HepG2 (cell line): ENCODE measurements around the gene PNP. TPM values are rescaled to one million over a fixed set of nuclear protein-coding genes. Genes with fewer than 3 reads are reported as not detected.
A peak's percentile ranks its signal among the peaks of the same experiment; 100 is the strongest.

Source experiments
- ATF5 ChIP-seq: sonication (generic); formaldehyde crosslinking; IDR thresholded peaks from 2 replicates; pipeline ENCODE4 v1.4.0; 2020; ENCODE audit warnings: mild to moderate bottlenecking, low read depth, missing genetic modification reagents
- CEBPG ChIP-seq: IDR thresholded peaks from 2 replicates; pipeline ENCODE4 v1.6.1; 2016
- DNMT3B ChIP-seq: conservative IDR thresholded peaks from 2 replicates; pipeline ENCODE4 v1.6.1; 2016; ENCODE audit warnings: missing biosample characterization, control low read depth
- HMG20A ChIP-seq: IDR thresholded peaks from 2 replicates; pipeline ENCODE4 v1.6.1; 2016; ENCODE audit warnings: borderline replicate concordance
- HNF4A ChIP-seq: sonication (generic); formaldehyde crosslinking; IDR thresholded peaks from 2 replicates; pipeline ENCODE4 v1.4.0; 2020; ENCODE audit warnings: missing genetic modification reagents
- HNRNPK ChIP-seq: fragments of 200-400 bp; formaldehyde crosslinking; IDR thresholded peaks from 2 replicates; pipeline ENCODE4 v1.6.1; 2018; ENCODE audit warnings: low read length, low read depth, moderate library complexity, mild to moderate bottlenecking; ENCODE audit not compliant: poor library complexity, severe bottlenecking
- KAT8 ChIP-seq: IDR thresholded peaks from 2 replicates; pipeline ENCODE4 v1.6.1; 2016; ENCODE audit warnings: missing genetic modification reagents, missing compliant biosample characterization
- KLF15 ChIP-seq: sonication (generic); formaldehyde crosslinking; IDR thresholded peaks from 2 replicates; pipeline ENCODE4 v1.8.1; 2023; ENCODE audit warnings: borderline replicate concordance, mild to moderate bottlenecking, inconsistent platforms, missing genetic modification reagents, mixed read lengths
- MAX ChIP-seq: IDR thresholded peaks from 2 replicates; pipeline ENCODE4 v1.6.1; 2012; ENCODE audit warnings: inconsistent platforms
- MIER3 ChIP-seq: IDR thresholded peaks from 2 replicates; pipeline ENCODE4 v1.6.1; 2016; ENCODE audit warnings: missing compliant biosample characterization, borderline replicate concordance
- MZF1 ChIP-seq: sonication (generic); formaldehyde crosslinking; IDR thresholded peaks from 2 replicates; pipeline ENCODE4 v1.8.1; 2023; ENCODE audit warnings: mild to moderate bottlenecking, missing genetic modification reagents, borderline replicate concordance
- NBN ChIP-seq: fragments of 450-650 bp; conservative IDR thresholded peaks from 2 replicates; pipeline ENCODE4 v1.6.1; 2017
- NCOR1 ChIP-seq: fragments of 200-600 bp; sonication (generic); IDR thresholded peaks from 2 replicates; pipeline ENCODE4 v1.7.0; 2017; ENCODE audit warnings: antibody characterized with exemption, low read length, borderline replicate concordance
- NFE2L2 ChIP-seq: fragments of 150-350 bp; IDR thresholded peaks from 2 replicates; pipeline ENCODE4 v1.6.1; 2014; ENCODE audit warnings: low read length
- POLR2AphosphoS2 ChIP-seq: IDR thresholded peaks from 2 replicates; pipeline ENCODE4 v1.6.1; 2011; ENCODE audit warnings: low read depth, low read length, improper control_type of control experiment
- TBX3 ChIP-seq: fragments of 450-650 bp; IDR thresholded peaks from 2 replicates; pipeline ENCODE4 v1.6.1; 2017; ENCODE audit warnings: antibody characterized with exemption, mild to moderate bottlenecking, inconsistent platforms, borderline replicate concordance
- ZNF180 ChIP-seq: sonication (generic); formaldehyde crosslinking; IDR thresholded peaks from 2 replicates; pipeline ENCODE4 v1.4.0; 2020; ENCODE audit warnings: low read depth, missing genetic modification reagents, borderline replicate concordance
- ZNF232 ChIP-seq: sonication (generic); formaldehyde crosslinking; IDR thresholded peaks from 2 replicates; pipeline ENCODE4 v1.4.0; 2020; ENCODE audit warnings: missing genetic modification reagents, borderline replicate concordance
- ZNF33B ChIP-seq: sonication (generic); formaldehyde crosslinking; IDR thresholded peaks from 2 replicates; pipeline ENCODE4 v1.5.1; 2020; ENCODE audit warnings: mild to moderate bottlenecking, missing genetic modification reagents
- ZNF615 ChIP-seq: sonication (generic); formaldehyde crosslinking; IDR thresholded peaks from 2 replicates; pipeline ENCODE4 v1.5.0; 2020; ENCODE audit warnings: mild to moderate bottlenecking, missing genetic modification reagents, borderline replicate concordance
- polyA plus RNA-seq, 8 experiments: library from polyadenylated mRNA; depleted of rRNA in 3 of 8; stranded (reverse) in 7 of 8; unstranded in 1 of 8; fragments of >200 nt; fragmentation: Illumina TruSeq in 4 of 8; extraction: Trizol in 4 of 8; gene quantifications; 2 replicates each; pipeline versions ENCODE4 v1.2.1 to v1.2.3, GENCODE V29; 2011 to 2016; ENCODE audit warnings: low read depth in 4 of 8, missing spikeins in 1 of 8, mixed read lengths in 1 of 8; ENCODE audit not compliant: insufficient read depth in 1 of 8
- total RNA-seq, 5 experiments: library from RNA; depleted of rRNA; stranded (reverse); fragments of >200 nt; fragmentation: Illumina TruSeq; extraction: Trizol; gene quantifications; 2 replicates each; pipeline ENCODE4 v1.2.3, GENCODE V29; 2016; ENCODE audit warnings: low read depth in 1 of 5
- TF ChIP-seq, protein P1 (sequence below): sonication (generic); formaldehyde crosslinking; IDR thresholded peaks from 2 replicates; pipeline ENCODE4 v1.8.1; 2023; ENCODE audit warnings: missing genetic modification reagents, mild to moderate bottlenecking, borderline replicate concordance
- TF ChIP-seq, protein P2 (sequence below): sonication (generic); formaldehyde crosslinking; IDR thresholded peaks from 2 replicates; pipeline ENCODE4 v1.4.0; 2020; ENCODE audit warnings: mild to moderate bottlenecking, missing genetic modification reagents
- TF ChIP-seq, protein P3 (sequence below): sonication (generic); formaldehyde crosslinking; conservative IDR thresholded peaks from 2 replicates; pipeline ENCODE4 v1.4.0; 2020; ENCODE audit warnings: mild to moderate bottlenecking, missing genetic modification reagents, moderate library complexity

Gene PNP
- total and polyA plus RNA-seq, 2 of the 13 experiments (the other 11 are each of a cell fraction or from before 2014, with no cell fraction given), result 45.4 to 74.8 TPM

- TF ChIP-seq HNF4A (no peak), KLF15 (CRISPR knock-in tag) (no peak), MZF1 (CRISPR knock-in tag) (no peak), ZNF180 (CRISPR knock-in tag) (no peak), NFE2L2 (no peak), HNRNPK (no peak), MIER3 (CRISPR knock-in tag) (peak; percentile 90), ATF5 (CRISPR knock-in tag) (no peak), NBN (no peak), HMG20A (CRISPR knock-in tag) (no peak), ZNF232 (CRISPR knock-in tag) (peak; percentile 90; the same call in 1 of the 2 replicates), TBX3 (peak; percentile 85), ZNF33B (peak; percentile 86; the same call in 1 of the 2 replicates), POLR2AphosphoS2 (no peak), NCOR1 (peak; percentile 71; the same call in 1 of the 2 replicates), CEBPG (peak; percentile 92), KAT8 (CRISPR knock-in tag) (peak; percentile 97), ZNF615 (CRISPR knock-in tag) (no peak), DNMT3B (peak; percentile 98; the same call in 1 of the 2 replicates), MAX (peak; percentile 100)
- TF ChIP-seq, protein P1, sequence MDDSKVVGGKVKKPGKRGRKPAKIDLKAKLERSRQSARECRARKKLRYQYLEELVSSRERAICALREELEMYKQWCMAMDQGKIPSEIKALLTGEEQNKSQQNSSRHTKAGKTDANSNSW (CRISPR knock-in tag), result peak; percentile 82; the same call in 1 of the 2 replicates
- TF ChIP-seq, protein P2, sequence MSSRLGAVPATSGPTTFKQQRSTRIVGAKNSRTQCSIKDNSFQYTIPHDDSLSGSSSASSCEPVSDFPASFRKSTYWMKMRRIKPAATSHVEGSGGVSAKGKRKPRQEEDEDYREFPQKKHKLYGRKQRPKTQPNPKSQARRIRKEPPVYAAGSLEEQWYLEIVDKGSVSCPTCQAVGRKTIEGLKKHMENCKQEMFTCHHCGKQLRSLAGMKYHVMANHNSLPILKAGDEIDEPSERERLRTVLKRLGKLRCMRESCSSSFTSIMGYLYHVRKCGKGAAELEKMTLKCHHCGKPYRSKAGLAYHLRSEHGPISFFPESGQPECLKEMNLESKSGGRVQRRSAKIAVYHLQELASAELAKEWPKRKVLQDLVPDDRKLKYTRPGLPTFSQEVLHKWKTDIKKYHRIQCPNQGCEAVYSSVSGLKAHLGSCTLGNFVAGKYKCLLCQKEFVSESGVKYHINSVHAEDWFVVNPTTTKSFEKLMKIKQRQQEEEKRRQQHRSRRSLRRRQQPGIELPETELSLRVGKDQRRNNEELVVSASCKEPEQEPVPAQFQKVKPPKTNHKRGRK (CRISPR knock-in tag), result no peak
- TF ChIP-seq, protein P3, sequence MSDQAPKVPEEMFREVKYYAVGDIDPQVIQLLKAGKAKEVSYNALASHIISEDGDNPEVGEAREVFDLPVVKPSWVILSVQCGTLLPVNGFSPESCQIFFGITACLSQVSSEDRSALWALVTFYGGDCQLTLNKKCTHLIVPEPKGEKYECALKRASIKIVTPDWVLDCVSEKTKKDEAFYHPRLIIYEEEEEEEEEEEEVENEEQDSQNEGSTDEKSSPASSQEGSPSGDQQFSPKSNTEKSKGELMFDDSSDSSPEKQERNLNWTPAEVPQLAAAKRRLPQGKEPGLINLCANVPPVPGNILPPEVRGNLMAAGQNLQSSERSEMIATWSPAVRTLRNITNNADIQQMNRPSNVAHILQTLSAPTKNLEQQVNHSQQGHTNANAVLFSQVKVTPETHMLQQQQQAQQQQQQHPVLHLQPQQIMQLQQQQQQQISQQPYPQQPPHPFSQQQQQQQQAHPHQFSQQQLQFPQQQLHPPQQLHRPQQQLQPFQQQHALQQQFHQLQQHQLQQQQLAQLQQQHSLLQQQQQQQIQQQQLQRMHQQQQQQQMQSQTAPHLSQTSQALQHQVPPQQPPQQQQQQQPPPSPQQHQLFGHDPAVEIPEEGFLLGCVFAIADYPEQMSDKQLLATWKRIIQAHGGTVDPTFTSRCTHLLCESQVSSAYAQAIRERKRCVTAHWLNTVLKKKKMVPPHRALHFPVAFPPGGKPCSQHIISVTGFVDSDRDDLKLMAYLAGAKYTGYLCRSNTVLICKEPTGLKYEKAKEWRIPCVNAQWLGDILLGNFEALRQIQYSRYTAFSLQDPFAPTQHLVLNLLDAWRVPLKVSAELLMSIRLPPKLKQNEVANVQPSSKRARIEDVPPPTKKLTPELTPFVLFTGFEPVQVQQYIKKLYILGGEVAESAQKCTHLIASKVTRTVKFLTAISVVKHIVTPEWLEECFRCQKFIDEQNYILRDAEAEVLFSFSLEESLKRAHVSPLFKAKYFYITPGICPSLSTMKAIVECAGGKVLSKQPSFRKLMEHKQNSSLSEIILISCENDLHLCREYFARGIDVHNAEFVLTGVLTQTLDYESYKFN, result peak; percentile 64
Observed at GRCh38 chr14:20461225-20462141, 7.7 kb upstream of the PNP start, which contains the start of gene PIP4P1 (continued).
